Measurements from ENCODE around the gene U2SURP. TPM values are rescaled to one million over a fixed set of nuclear protein-coding genes. Genes with fewer than 3 reads are reported as not detected.

Gene U2SURP
- polyA plus RNA-seq, 1 experiment = 71.9 TPM

DNA sequence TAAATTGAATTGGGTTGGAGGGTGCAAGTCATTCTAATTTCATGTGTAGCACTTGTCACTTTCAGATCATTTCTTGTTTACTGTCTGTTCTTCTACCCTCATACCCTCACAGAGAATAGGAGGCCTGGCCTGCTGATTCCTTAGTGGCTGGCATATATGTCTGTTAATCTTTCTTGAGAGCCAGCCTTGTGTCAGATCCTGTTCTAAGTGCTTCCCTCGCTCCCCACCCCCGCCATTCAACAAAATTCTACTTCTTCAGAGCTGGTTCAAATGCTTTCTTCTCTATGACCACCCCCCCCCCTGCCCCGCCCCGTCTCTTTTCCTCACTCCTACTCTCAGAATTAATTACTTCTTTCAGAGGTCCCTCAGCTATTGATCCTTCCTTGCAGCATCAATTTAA, 1.5 kb upstream of the U2SURP start:
- Histone ChIP-seq H3K9me3 (ENCODE audit: control insufficient read depth, insufficient read depth, low read length) (no peaks in the 10 kb centered on the region; the same call in 1 of the 2 replicates), H3K27me3 (ENCODE audit: control insufficient read depth, insufficient read depth, low read length) (no peaks in the 10 kb centered on the region), H3K4me3 (ENCODE audit: low read depth, low read length) (peak overlapping the region; percentile 96), H3K27ac (ENCODE audit: low read depth, low read length) (peak overlapping the region; percentile 97)
- ChIA-PET POLR2A (interaction anchor here (0.6 kb wide), 1 partner anchor 46 kb away, joined by 5 read pairs; no protein-coding TSS in a partner anchor), CTCF (interaction anchor here (0.6 to 1.5 kb wide), 2 partner anchors 171 to 297 kb away, joined by 6 to 11 read pairs; no protein-coding TSS in a partner anchor)
- no peak for DNase-seq (ENCODE audit: low read depth, low spot score)
- TF ChIP-seq, protein P1, sequence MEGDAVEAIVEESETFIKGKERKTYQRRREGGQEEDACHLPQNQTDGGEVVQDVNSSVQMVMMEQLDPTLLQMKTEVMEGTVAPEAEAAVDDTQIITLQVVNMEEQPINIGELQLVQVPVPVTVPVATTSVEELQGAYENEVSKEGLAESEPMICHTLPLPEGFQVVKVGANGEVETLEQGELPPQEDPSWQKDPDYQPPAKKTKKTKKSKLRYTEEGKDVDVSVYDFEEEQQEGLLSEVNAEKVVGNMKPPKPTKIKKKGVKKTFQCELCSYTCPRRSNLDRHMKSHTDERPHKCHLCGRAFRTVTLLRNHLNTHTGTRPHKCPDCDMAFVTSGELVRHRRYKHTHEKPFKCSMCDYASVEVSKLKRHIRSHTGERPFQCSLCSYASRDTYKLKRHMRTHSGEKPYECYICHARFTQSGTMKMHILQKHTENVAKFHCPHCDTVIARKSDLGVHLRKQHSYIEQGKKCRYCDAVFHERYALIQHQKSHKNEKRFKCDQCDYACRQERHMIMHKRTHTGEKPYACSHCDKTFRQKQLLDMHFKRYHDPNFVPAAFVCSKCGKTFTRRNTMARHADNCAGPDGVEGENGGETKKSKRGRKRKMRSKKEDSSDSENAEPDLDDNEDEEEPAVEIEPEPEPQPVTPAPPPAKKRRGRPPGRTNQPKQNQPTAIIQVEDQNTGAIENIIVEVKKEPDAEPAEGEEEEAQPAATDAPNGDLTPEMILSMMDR (IDR thresholded peaks at IDR 0.05; ENCODE audit: low read depth, low read length) = no peak

DNA sequence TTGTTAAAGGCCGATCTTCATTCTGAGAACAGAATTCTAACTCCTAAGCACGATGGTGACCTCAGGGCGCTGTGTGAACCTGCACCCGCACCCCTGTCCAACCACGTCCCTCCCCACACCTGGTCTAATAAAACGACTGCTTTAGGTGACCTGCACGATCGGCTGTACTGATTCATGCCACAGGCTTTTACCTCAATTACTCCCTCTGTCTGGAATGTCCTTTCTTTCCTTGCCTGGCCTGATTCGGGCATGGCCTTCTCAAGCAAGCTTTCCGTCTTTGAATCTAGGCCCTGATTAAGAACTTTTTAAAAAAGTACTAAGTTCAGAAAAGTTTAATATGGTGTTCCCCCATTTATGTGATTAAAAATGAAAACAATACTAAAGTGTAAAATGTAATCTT, 842 bp upstream of the U2SURP start:
- TF ChIP-seq, protein P1 (IDR thresholded peaks at IDR 0.05; ENCODE audit: low read depth, low read length) = no peak
- no peaks in the 10 kb centered on the region; the same call in 1 of the 2 replicates for H3K9me3 ChIP-seq (ENCODE audit: control insufficient read depth, insufficient read depth, low read length)
- H3K27ac ChIP-seq (ENCODE audit: low read depth, low read length) = peak overlapping the region; percentile 97
- ChIA-PET CTCF (interaction anchor here (0.6 to 3.8 kb wide), 6 partner anchors 12 to 745 kb away, joined by 3 to 18 read pairs (median 8); no protein-coding TSS in a partner anchor), POLR2A (interaction anchor here (0.6 to 2.6 kb wide), 4 partner anchors 46 to 971 kb away, joined by 3 to 7 read pairs (median 4); partner anchors contain the start of gene DIPK2A)
- H3K27me3 ChIP-seq (ENCODE audit: control insufficient read depth, insufficient read depth, low read length) = no peaks in the 10 kb centered on the region
- H3K4me3 ChIP-seq (ENCODE audit: low read depth, low read length) = peak overlapping the region; percentile 96
- DNase-seq (ENCODE audit: low read depth, low spot score) = no peak

DNA sequence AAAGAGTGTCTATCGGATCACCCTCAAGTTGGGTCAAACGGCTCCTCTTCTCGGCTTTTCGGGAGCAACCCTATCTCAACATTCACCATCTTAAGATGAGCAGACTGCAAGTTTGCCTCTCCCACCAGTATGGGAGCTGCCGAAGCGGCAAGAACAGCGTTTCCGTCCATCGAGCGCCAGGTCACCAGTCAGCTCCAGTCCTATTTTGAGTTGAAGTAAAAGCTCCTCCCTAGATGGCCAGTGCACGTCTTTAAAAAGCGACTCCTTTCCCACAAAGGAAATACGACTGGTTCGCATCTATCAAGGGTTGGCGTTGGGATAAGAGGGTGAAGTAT, 369 bp upstream of the U2SURP start:
- POLR2A ChIA-PET = interaction anchor here (0.6 to 2.6 kb wide), 6 partner anchors 39 to 970 kb away, joined by 3 to 9 read pairs (median 4); partner anchors contain the start of genes ATR and DIPK2A
- Histone ChIP-seq H3K4me3 (ENCODE audit: low read depth, low read length) (peak overlapping the region; percentile 96), H3K27ac (ENCODE audit: low read depth, low read length) (peak overlapping the region; percentile 97), H3K27me3 (ENCODE audit: control insufficient read depth, insufficient read depth, low read length) (no peaks in the 10 kb centered on the region), H3K9me3 (ENCODE audit: control insufficient read depth, insufficient read depth, low read length) (no peaks in the 10 kb centered on the region; the same call in 1 of the 2 replicates)
- TF ChIP-seq, protein P1 (IDR thresholded peaks at IDR 0.05; ENCODE audit: low read depth, low read length) = no peak
- no peak for DNase-seq (ENCODE audit: low read depth, low spot score)
- CTCF ChIA-PET = interaction anchor here (0.6 to 3.8 kb wide), 6 partner anchors 12 to 744 kb away, joined by 3 to 18 read pairs (median 8); no protein-coding TSS in a partner anchor

DNA sequence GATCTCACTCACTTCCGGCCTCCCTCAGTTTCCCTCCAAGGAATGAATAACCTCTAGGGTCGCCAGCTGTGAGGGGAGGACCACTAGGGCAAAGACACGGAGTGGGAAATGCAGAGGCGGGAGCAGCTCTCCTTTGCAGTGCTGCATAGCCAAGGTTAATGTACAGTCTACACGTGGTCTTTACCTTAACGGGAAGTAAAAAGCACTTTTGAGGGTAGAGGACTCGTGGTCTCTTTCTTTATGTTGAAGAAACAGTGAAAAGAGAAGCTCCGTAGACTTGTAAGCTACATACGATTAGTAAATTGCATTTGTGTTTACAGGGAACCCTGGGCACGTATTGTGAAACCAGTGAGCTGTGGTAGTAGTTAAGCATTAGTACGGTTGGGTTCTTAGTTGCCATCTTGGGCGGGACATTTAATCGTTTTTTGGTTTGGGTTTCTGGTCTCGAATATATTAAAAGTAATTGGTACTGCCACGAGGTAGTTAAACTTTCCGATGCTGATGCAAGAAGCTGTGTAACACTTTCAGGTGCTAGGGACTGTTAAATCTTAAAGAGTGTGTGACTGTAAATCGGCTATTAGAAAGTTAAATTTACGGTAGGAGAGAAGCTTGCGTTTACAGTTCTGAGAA, 828 bp downstream of the U2SURP start:
- DNase-seq (ENCODE audit: low read depth, low spot score) = no peak
- H3K27ac ChIP-seq (ENCODE audit: low read depth, low read length) = peak overlapping the region; percentile 97
- H3K27me3 ChIP-seq (ENCODE audit: control insufficient read depth, insufficient read depth, low read length) = no peaks in the 10 kb centered on the region
- TF ChIP-seq, protein P1 (IDR thresholded peaks at IDR 0.05; ENCODE audit: low read depth, low read length) = no peak
- H3K9me3 ChIP-seq (ENCODE audit: control insufficient read depth, insufficient read depth, low read length) = no peaks in the 10 kb centered on the region; the same call in 1 of the 2 replicates
- ChIA-PET CTCF (interaction anchor here (0.5 to 3.8 kb wide), 7 partner anchors 11 to 415 kb away, joined by 3 to 18 read pairs (median 5); no protein-coding TSS in a partner anchor), POLR2A (interaction anchor here (1.0 to 2.6 kb wide), 5 partner anchors 38 to 969 kb away, joined by 3 to 9 read pairs (median 6); partner anchors contain the start of genes ATR and DIPK2A)
- peak overlapping the region; percentile 96 for H3K4me3 ChIP-seq (ENCODE audit: low read depth, low read length)

DNA sequence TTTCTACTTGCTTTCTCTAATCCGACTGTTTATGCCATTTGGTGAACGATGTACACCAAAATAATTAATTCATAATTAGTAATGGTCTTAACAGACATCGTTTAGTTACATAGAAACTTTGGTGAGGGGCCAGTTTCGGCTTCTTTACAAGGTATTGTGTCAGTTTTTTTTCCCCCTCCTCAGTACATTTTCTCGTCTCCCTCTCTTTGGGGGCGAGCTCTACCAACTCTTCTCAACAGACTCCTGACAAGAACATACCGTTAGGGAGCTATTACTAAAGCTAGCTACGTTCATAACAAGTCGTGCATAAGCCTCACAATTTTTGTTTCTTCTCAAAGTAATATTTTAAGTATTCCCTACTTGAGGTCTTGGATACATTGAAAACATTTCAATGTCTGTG, 1.4 kb downstream of the U2SURP start:
- no peak for DNase-seq (ENCODE audit: low read depth, low spot score)
- H3K4me3 ChIP-seq (ENCODE audit: low read depth, low read length) = peak overlapping the region; percentile 96
- POLR2A ChIA-PET = interaction anchor here (0.6 to 2.6 kb wide), 3 partner anchors 175 to 969 kb away, joined by 3 to 7 read pairs (median 3); partner anchors contain the start of genes ATR and DIPK2A
- TF ChIP-seq, protein P1 (IDR thresholded peaks at IDR 0.05; ENCODE audit: low read depth, low read length) = no peak
- no peak overlapping the region for H3K27ac ChIP-seq (ENCODE audit: low read depth, low read length)
- CTCF ChIA-PET = interaction anchor here (0.5 to 3.8 kb wide), 4 partner anchors 13 to 214 kb away, joined by 3 to 18 read pairs (median 13); no protein-coding TSS in a partner anchor
- H3K9me3 ChIP-seq (ENCODE audit: control insufficient read depth, insufficient read depth, low read length) = no peaks in the 10 kb centered on the region; the same call in 1 of the 2 replicates
- H3K27me3 ChIP-seq (ENCODE audit: control insufficient read depth, insufficient read depth, low read length) = no peaks in the 10 kb centered on the region
